PC-9 (cell line): Measurements from ENCODE around the gene RASSF4.

ENCODE experiments used
- EZH2 ChIP-seq: fragments of 200-600 bp; sonication (generic); IDR thresholded peaks from 2 replicates; pipeline ENCODE4 v1.8.0; 2017; ENCODE audit warnings: antibody characterized with exemption, low read depth
- TF ChIP-seq, protein P1 (sequence below): fragments of 200-600 bp; sonication (generic); conservative IDR thresholded peaks from 2 replicates; pipeline ENCODE4 v1.6.1; 2017; ENCODE audit warnings: mixed run types, antibody characterized with exemption, mild to moderate bottlenecking, moderate library complexity

- TF ChIP-seq, protein P1, sequence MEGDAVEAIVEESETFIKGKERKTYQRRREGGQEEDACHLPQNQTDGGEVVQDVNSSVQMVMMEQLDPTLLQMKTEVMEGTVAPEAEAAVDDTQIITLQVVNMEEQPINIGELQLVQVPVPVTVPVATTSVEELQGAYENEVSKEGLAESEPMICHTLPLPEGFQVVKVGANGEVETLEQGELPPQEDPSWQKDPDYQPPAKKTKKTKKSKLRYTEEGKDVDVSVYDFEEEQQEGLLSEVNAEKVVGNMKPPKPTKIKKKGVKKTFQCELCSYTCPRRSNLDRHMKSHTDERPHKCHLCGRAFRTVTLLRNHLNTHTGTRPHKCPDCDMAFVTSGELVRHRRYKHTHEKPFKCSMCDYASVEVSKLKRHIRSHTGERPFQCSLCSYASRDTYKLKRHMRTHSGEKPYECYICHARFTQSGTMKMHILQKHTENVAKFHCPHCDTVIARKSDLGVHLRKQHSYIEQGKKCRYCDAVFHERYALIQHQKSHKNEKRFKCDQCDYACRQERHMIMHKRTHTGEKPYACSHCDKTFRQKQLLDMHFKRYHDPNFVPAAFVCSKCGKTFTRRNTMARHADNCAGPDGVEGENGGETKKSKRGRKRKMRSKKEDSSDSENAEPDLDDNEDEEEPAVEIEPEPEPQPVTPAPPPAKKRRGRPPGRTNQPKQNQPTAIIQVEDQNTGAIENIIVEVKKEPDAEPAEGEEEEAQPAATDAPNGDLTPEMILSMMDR: no peak
- TF ChIP-seq EZH2: no peak
Observed at GRCh38 chr10:44944354-44944753, 15.2 kb upstream of the RASSF4 start.
